Large intestine (tissue), 3 donors: ENCODE data around the gene DPT. TPM values are rescaled to one million over a fixed set of nuclear protein-coding genes. Genes with fewer than 3 reads are reported as not detected.

Source experiments
- DNase-seq, 2 donors: peaks; one replicate each; pipeline versions ENCODE4 v3.0.0 to v3.0.0-alpha.2; 2013
- H3K27ac ChIP-seq: one replicate; pipeline ENCODE4 v1.5.1; 2013; ENCODE audit warnings: low read length
- H3K27me3 ChIP-seq: 2 replicates; pipeline ENCODE4 v1.6.1; 2013; ENCODE audit warnings: low read length; ENCODE audit not compliant: control insufficient read depth, insufficient read depth
- H3K36me3 ChIP-seq: 2 replicates; pipeline ENCODE4 v1.6.1; 2013; ENCODE audit warnings: low read length; ENCODE audit not compliant: control insufficient read depth, insufficient read depth
- H3K4me1 ChIP-seq: one replicate; pipeline ENCODE4 v1.6.1; 2013; ENCODE audit warnings: low read length; ENCODE audit not compliant: control insufficient read depth, insufficient read depth
- H3K4me3 ChIP-seq: one replicate; pipeline ENCODE4 v1.5.1; 2013; ENCODE audit warnings: low read length
- H3K9me3 ChIP-seq: one replicate; pipeline ENCODE4 v1.6.1; 2013; ENCODE audit warnings: mild to moderate bottlenecking, low read depth, low read length, moderate library complexity; ENCODE audit not compliant: control insufficient read depth
- WGBS: methylation state at CpG from one replicate; pipeline ENCODE4 v1.1.5; 2013; ENCODE audit warnings: low lambda C conversion rate; ENCODE audit not compliant: insufficient coverage; 5-methylcytosine and 5-hydroxymethylcytosine counted together
- polyA plus RNA-seq: library from polyadenylated mRNA; unstranded; fragments of 120-200 nt; gene quantifications from one replicate; pipeline ENCODE4 v1.2.1, GENCODE V29; 2013

Gene DPT
- polyA plus RNA-seq, 1 donor, result 11.4 TPM

DNA sequence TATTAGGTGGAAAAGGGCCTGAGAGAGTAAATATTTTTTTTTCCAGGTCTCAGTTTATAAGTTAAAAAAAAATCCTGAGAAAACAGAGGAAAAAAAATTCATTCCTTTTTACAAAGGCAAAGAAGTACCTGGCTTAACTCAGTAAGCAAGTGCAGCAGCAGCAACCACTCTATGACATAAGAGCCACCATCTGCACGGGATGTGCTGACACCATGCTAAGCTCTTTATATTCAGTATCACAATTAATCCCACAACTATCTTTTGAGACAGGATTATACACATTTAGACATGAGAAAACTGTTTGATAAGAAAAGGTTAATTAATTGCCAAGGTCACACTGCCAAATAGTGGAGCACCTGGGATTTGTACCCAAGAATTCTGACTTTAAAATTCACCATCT lies 13.4 kb upstream of the DPT start:
- H3K27ac ChIP-seq, result no peak overlapping the region

DNA sequence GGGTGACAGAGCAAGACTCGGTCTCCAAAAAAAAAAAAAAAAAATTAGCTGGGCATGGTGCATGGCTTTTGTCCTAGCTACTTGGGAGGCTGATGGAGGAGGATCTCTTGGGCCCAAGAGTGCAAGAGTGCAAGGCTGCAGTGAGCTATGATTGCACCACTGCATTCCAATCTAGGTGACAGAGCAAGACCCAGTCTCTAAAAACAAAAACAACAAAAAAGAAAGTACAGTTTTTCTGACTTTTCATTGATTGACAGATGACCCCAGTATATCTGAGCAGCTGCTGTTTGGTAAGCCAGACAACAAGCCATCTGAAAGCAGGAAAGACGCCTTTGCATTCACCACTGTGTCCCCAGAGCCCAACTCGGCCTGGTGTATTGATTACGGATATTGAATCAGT lies 10.9 kb upstream of the DPT start:
- WGBS, result no CpG with 5 or more reads among the region's 4 CpGs
- H3K4me3 ChIP-seq, result no peak overlapping the region
- H3K27ac ChIP-seq, result no peak overlapping the region
- H3K27me3 ChIP-seq, result no peaks in the 10 kb centered on the region
- no peaks in the 10 kb centered on the region for H3K4me1 ChIP-seq
- H3K36me3 ChIP-seq, result no peaks in the 10 kb centered on the region
- DNase-seq, result no peak
- no peaks in the 10 kb centered on the region for H3K9me3 ChIP-seq

More for the DNA sequence above, 13.4 kb upstream of the DPT start:
- no CpG with 5 or more reads among the region's 1 CpG for WGBS
- DNase-seq, result no peak
- H3K27me3 ChIP-seq, result no peaks in the 10 kb centered on the region
- no peaks in the 10 kb centered on the region for H3K36me3 ChIP-seq
- H3K4me3 ChIP-seq, result no peak overlapping the region
- no peaks in the 10 kb centered on the region for H3K4me1 ChIP-seq
- no peaks in the 10 kb centered on the region for H3K9me3 ChIP-seq

DNA sequence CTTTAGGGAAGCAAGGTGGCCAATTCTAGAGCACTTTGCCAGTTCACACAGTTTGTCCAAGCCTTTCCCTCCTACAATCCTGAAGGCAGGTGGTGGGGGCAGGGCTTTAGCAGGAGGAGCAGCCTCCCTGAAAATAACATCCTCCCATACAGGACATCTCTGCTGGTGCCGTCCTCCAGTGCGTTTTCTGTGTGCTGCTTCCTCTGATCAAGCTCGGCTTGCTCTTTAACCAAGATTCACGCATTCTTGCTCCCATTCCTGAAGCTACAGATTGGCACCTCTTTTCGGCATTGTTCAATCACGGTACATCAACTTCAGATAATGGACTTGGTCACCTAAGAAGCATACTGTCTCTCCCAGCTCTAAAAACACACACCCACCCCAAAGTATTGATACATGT lies 7.5 kb upstream of the DPT start:
- no peak for DNase-seq
- no peaks in the 10 kb centered on the region for H3K9me3 ChIP-seq
- H3K4me1 ChIP-seq, result no peaks in the 10 kb centered on the region
- no peak overlapping the region for H3K4me3 ChIP-seq
- H3K36me3 ChIP-seq, result no peaks in the 10 kb centered on the region
- H3K27ac ChIP-seq, result no peak overlapping the region
- WGBS, result 100% methylated on average over 1 of the region's 6 CpGs
- no peaks in the 10 kb centered on the region for H3K27me3 ChIP-seq

DNA sequence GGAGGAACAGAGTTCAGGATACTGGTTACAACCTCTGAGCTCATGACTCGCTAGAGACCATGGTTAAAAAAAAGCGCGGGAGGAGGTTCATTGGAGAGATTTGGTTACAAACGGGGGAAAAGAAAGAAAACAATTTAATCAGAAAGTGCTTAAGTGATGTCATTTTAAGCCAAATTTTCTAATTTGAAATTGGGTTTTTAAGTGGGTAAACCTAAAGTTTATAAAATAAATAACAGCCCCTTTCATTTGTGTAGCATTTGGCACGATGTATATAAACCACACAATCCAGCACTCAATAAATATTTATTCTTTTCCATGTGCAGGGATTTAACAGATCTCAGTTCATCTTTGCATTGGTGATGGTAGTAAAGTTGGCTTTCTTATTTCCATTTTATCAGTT lies 7.0 kb upstream of the DPT start:
- H3K4me1 ChIP-seq, result no peaks in the 10 kb centered on the region
- H3K9me3 ChIP-seq, result no peaks in the 10 kb centered on the region
- H3K27me3 ChIP-seq, result no peaks in the 10 kb centered on the region
- no peak for DNase-seq
- H3K27ac ChIP-seq, result no peak overlapping the region
- H3K36me3 ChIP-seq, result no peaks in the 10 kb centered on the region
- H3K4me3 ChIP-seq, result no peak overlapping the region
- 83% methylated on average over 5 of the region's 5 CpGs for WGBS

DNA sequence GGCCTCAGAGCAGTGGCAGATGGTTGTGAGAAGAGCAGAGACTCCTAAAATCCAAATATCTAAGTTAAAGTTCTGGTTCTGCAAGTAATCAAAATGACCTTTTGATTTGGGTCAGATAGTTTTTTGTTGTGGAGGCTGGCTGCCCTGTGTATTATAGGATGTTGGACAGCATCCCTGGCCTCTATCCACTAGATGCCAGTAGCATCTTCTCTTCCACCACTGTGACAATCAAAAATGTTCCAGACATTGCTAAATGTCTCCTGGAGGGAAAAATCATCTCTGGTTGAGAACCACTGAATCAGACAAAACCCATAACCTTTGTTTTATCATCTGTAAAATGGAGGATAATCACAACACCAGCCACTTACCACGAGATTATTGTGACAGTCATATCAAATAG lies 5.9 kb upstream of the DPT start:
- Histone ChIP-seq H3K9me3 (no peaks in the 10 kb centered on the region), H3K36me3 (no peaks in the 10 kb centered on the region), H3K4me3 (no peak overlapping the region), H3K27me3 (no peaks in the 10 kb centered on the region), H3K4me1 (no peaks in the 10 kb centered on the region), H3K27ac (no peak overlapping the region)
- no CpG with 5 or more reads among the region's 1 CpG for WGBS
- DNase-seq, result no peak

DNA sequence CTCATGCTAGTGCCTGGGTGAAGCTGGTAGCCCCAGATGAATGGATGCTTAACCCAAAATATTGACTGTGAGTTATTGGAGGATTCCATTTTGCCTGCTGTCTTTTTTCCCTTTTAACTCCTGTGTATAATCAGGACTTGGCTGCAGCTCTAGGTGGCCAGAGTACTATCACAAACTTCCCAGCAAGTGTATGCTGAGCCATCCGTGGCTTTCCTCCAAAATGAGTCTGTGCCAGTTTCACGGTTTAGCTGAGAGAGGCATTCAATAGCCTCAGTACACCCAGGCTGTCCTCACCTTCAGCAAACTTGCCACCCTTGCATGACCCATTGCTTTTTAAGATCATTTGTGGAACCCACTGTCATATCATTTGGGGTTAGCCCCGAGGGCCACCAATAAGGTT lies 5.3 kb upstream of the DPT start:
- WGBS, result 100% methylated on average over 1 of the region's 3 CpGs
- Histone ChIP-seq H3K36me3 (no peaks in the 10 kb centered on the region), H3K4me1 (no peaks in the 10 kb centered on the region), H3K9me3 (no peaks in the 10 kb centered on the region), H3K27me3 (no peaks in the 10 kb centered on the region), H3K27ac (no peak overlapping the region), H3K4me3 (no peak overlapping the region)
- no peak for DNase-seq

DNA sequence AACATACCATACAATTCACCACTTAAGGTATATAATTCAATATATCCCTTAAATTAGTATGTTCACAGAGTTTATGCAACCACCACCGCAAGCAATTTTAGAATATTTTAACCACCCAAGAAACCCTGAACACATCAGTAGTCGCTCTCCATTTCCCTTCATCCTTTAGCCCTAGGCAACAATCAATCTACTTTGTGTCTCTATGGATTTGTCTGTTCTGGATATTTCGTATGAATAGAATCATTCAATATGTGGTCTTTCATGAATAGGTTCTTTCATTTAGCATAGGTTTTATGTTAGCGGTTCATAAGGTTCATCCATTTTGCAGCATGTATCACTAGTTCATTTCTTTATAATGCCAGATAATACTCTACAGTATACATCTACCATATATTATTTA lies 4.2 kb upstream of the DPT start:
- DNase-seq, result no peak
- no peaks in the 10 kb centered on the region for H3K27me3 ChIP-seq
- H3K9me3 ChIP-seq, result no peaks in the 10 kb centered on the region
- 83% methylated on average over 1 of the region's 4 CpGs for WGBS
- H3K27ac ChIP-seq, result no peak overlapping the region
- no peaks in the 10 kb centered on the region for H3K4me1 ChIP-seq
- H3K36me3 ChIP-seq, result no peaks in the 10 kb centered on the region
- H3K4me3 ChIP-seq, result no peak overlapping the region

DNA sequence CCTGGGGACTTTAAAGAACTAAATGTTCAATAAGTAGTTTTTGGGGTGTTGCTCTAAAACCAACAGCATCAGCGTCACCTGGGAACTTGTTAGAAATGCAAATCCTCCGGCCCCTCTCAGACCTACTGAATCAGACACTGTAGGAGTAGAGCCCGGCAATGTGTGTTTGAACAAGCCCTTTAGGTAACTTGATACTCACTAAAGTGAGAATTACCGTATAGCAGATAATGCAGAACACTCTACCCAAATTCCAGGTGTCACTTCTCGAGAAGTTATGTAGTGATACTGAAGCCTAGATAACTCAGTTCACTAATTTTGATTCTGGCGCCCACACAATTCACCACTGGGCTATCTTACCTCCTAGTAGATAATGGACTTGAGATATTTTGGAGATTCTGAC lies 3.7 kb upstream of the DPT start:
- 100% methylated on average over 1 of the region's 6 CpGs for WGBS
- Histone ChIP-seq H3K4me1 (no peaks in the 10 kb centered on the region), H3K27me3 (no peaks in the 10 kb centered on the region), H3K27ac (no peak overlapping the region), H3K36me3 (no peaks in the 10 kb centered on the region), H3K4me3 (no peak overlapping the region), H3K9me3 (no peaks in the 10 kb centered on the region)
- DNase-seq, result no peak

DNA sequence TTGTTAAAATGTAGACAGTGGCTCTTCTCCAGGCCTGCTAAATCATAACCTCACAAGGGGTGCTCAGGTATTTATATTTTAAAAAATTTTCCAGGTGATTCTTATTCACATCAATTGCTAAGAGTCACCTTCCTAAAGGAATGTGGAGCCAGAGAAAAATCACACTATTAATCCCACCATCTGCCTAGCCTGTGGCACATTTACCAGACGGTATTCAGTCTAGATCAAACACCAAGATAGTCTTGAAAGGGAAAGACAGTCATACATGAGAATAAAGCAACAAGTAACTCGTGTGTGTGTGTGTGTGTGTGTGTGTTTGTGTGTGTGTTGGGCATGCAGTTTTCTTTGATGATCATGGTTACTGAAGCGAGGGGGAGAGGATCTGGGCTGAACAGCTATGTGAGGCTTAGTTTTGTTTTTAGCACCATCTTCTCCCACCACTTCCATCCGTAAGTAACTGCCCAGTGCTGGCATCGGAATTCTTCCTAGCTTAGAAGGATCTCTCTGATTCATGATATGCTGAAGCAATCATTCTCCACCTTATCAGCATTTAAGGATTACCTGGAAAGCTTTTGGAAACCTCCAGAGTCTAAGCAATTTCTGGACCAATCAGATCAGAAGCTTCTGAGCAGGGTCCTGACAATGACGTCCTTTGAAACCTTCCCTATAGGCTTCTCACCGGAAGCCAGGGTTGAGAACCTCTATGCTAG lies 2.4 kb upstream of the DPT start:
- no peak for DNase-seq
- H3K36me3 ChIP-seq, result no peaks in the 10 kb centered on the region
- WGBS, result 90% methylated on average over 4 of the region's 7 CpGs

DNA sequence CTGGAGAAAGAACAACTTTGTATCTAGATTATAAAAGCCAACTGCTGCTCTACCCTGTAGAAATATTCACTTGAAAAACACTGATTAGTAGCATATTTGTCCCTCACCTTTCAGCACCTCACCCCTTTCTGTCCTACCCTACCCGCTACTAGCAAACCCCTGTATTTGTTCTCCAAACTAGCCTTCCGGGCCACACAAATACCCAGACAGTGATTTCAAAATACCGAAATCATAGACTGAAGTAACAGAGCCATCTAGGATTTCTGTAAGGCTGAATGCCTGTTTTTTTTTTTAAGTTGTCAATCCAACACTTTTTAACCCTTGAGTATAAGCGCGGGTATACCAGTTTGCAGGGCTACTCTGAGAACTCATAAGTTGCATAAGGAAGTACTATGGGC lies 398 bp upstream of the DPT start:
- no peaks in the 10 kb centered on the region for H3K27me3 ChIP-seq
- DNase-seq, result no peak
- no peak overlapping the region for H3K27ac ChIP-seq
- no CpG with 5 or more reads among the region's 5 CpGs for WGBS
- no peak overlapping the region for H3K4me3 ChIP-seq
- no peaks in the 10 kb centered on the region for H3K4me1 ChIP-seq
- H3K9me3 ChIP-seq, result no peaks in the 10 kb centered on the region
- H3K36me3 ChIP-seq, result no peaks in the 10 kb centered on the region

More for the DNA sequence above, 2.4 kb upstream of the DPT start:
- no peaks in the 10 kb centered on the region for H3K27me3 ChIP-seq
- no peak overlapping the region for H3K27ac ChIP-seq
- H3K4me1 ChIP-seq, result no peaks in the 10 kb centered on the region
- H3K9me3 ChIP-seq, result no peaks in the 10 kb centered on the region
- no peak overlapping the region for H3K4me3 ChIP-seq

DNA sequence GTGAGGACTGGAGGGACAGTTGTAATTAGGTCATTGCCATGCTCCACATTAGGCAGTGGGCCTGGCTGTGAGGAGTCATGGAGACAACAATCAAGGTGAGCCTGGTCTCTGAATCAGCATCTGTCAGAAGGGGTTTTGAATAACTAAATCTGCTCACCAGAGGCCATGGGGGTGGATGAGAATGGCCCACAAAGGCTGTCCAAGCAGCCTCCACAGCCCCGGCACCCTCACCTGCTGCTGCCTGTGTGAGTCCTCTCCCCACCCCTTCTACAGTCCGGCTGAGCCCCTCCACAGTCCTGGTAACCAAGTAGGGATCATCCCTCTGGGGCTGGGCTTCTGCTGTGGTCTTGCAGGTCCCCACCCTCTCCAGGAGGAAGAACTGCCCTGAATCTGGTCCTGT lies 2.3 kb downstream of the DPT start:
- no peaks in the 10 kb centered on the region for H3K36me3 ChIP-seq
- DNase-seq, result no peak
- no peaks in the 10 kb centered on the region for H3K9me3 ChIP-seq
- no peak overlapping the region for H3K27ac ChIP-seq
- H3K4me3 ChIP-seq, result no peak overlapping the region
- H3K4me1 ChIP-seq, result no peaks in the 10 kb centered on the region
- WGBS, result no CpG with 5 or more reads among the region's 2 CpGs
- H3K27me3 ChIP-seq, result no peaks in the 10 kb centered on the region
